ENCODE results near the gene C1orf21.

- TF ChIP-seq CTCF (IDR thresholded peaks at IDR 0.05; ENCODE audit: low read length) (no peak), EZH2 (IDR thresholded peaks at IDR 0.05; ENCODE audit: borderline replicate concordance, low read length) (no peak)
These were observed 37.3 kb downstream of the C1orf21 start for GRCh38 chr1:184424157-184424556.
